Upper lobe of right lung (tissue), 1 donor: ENCODE data around the gene UBL3. TPM values are rescaled to one million over a fixed set of nuclear protein-coding genes. Genes with fewer than 3 reads are reported as not detected.

ENCODE experiments used
- ATAC-seq: fragments of 200-7000 bp; cut with Tn5 transposase; one replicate; pipeline ENCODE4 v1.9.1; 2020; ENCODE audit warnings: mild to moderate bottlenecking, moderate library complexity
- DNase-seq: peaks from one replicate; pipeline ENCODE4 v3.0.0-alpha.2; 2020
- H3K27ac ChIP-seq: fragments of 200-600 bp; one replicate; pipeline ENCODE4 v1.8.0; 2022
- H3K27me3 ChIP-seq: fragments of 200-600 bp; one replicate; pipeline ENCODE4 v1.8.0; 2022; ENCODE audit warnings: mild to moderate bottlenecking
- H3K36me3 ChIP-seq: fragments of 200-600 bp; one replicate; pipeline ENCODE4 v1.8.0; 2022
- H3K4me1 ChIP-seq: fragments of 200-600 bp; one replicate; pipeline ENCODE4 v1.8.0; 2022
- H3K4me3 ChIP-seq: fragments of 200-600 bp; one replicate; pipeline ENCODE4 v1.8.0; 2022; ENCODE audit warnings: mild to moderate bottlenecking
- H3K9me3 ChIP-seq: fragments of 200-600 bp; one replicate; pipeline ENCODE4 v1.8.0; 2022
- intact Hi-C: fragments of 100-400 bp; cut with DNase I; formaldehyde crosslinking; loops from one replicate; pipeline ENCODE4 v1.11.0; 2022
- total RNA-seq: library from RNA; stranded (reverse); fragmentation: NEBNext Ultra II Directional; extraction: Animal tissue kit (Norgen Biotek cat#: 25700); gene quantifications from one replicate; pipeline ENCODE4 v1.2.1, GENCODE V29; 2021
- TF ChIP-seq, protein P1 (sequence below): fragments of 200-600 bp; IDR thresholded peaks from one replicate; pipeline ENCODE4 v1.8.0; 2022; ENCODE audit warnings: antibody characterized with exemption
- donor health status: DM: no; HTN: yes; CAD: no; lungs with severe emphysema.

The UBL3 gene
- total RNA-seq, 1 donor from 2014 or later: 56.1 TPM

DNA sequence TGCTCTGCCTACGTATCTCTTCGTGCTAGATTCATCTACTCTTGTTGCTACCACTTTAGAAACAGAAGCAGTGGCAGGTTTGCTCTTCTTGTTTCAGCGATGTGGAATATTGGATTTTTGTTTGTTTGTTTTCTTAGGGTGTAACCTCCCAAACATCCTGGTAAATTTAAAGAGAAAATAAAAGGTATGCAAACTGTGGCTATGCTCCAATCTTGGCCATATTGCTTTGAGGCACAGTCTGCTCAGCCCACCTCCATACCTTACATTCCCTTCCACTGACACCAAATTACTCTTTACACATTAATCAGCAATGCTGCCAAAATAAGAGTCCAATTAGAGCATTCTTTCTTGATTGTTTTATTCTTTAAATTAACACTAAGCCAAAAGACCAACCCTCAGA is 25.2 kb upstream of the UBL3 start:
- Histone ChIP-seq H3K36me3 (no peaks in the 10 kb centered on the region), H3K27ac (no peak overlapping the region), H3K9me3 (no peaks in the 10 kb centered on the region), H3K4me3 (no peak overlapping the region), H3K27me3 (no peaks in the 10 kb centered on the region), H3K4me1 (no peaks in the 10 kb centered on the region)
- intact Hi-C loops: no loop called here
- DNase-seq (no peak), ATAC-seq (no peak)
- TF ChIP-seq, protein P1, sequence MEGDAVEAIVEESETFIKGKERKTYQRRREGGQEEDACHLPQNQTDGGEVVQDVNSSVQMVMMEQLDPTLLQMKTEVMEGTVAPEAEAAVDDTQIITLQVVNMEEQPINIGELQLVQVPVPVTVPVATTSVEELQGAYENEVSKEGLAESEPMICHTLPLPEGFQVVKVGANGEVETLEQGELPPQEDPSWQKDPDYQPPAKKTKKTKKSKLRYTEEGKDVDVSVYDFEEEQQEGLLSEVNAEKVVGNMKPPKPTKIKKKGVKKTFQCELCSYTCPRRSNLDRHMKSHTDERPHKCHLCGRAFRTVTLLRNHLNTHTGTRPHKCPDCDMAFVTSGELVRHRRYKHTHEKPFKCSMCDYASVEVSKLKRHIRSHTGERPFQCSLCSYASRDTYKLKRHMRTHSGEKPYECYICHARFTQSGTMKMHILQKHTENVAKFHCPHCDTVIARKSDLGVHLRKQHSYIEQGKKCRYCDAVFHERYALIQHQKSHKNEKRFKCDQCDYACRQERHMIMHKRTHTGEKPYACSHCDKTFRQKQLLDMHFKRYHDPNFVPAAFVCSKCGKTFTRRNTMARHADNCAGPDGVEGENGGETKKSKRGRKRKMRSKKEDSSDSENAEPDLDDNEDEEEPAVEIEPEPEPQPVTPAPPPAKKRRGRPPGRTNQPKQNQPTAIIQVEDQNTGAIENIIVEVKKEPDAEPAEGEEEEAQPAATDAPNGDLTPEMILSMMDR: no peak

DNA sequence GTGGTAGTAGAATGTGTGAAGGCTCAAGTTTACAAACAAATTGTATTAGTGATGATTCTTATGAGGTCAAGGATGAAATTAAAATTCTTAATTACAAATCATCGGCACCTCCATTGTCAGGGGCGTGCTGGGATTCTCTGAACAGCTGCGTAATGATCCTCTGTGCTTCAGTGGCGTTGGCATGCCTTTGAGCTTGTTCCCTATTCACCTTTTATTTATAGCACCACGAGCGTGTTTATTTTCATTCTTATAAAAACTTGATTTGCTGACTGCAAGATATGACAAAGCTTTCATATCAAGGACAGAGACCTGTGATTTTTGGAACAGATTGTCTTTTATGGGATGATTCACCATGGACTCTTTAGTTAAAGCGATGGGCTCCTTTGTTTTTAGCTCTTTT is 18.2 kb upstream of the UBL3 start:
- ATAC-seq (no peak), DNase-seq (no peak)
- intact Hi-C loops: no loop called here
- Histone ChIP-seq H3K36me3 (no peaks in the 10 kb centered on the region), H3K27me3 (no peaks in the 10 kb centered on the region), H3K4me3 (no peak overlapping the region), H3K27ac (no peak overlapping the region), H3K4me1 (no peaks in the 10 kb centered on the region), H3K9me3 (no peaks in the 10 kb centered on the region)
- TF ChIP-seq, protein P1: no peak

DNA sequence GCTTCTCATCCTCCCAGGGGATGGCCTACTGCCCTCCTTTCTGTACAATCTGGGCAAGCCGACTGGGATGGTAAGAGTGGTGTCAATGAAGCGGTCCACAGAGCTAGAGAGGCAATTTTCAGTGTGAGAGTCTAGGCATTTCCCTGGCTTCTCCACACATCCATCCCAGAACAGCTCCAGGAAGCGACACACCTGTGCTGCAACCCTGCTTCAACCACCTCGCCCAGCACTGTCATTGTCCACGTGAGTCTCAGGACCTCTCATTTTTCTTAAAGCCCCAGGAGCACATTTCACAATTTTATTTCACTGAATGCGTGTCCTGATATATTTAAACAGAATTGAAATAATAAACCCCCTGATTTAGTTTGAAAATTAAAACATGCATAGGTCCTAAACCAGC is 15.5 kb upstream of the UBL3 start:
- intact Hi-C loops: no loop called here
- Histone ChIP-seq H3K27me3 (no peaks in the 10 kb centered on the region), H3K4me1 (no peaks in the 10 kb centered on the region), H3K4me3 (no peak overlapping the region), H3K9me3 (no peaks in the 10 kb centered on the region), H3K27ac (no peak overlapping the region), H3K36me3 (no peaks in the 10 kb centered on the region)
- TF ChIP-seq, protein P1: no peak
- DNase-seq (no peak), ATAC-seq (peak; percentile 42)

DNA sequence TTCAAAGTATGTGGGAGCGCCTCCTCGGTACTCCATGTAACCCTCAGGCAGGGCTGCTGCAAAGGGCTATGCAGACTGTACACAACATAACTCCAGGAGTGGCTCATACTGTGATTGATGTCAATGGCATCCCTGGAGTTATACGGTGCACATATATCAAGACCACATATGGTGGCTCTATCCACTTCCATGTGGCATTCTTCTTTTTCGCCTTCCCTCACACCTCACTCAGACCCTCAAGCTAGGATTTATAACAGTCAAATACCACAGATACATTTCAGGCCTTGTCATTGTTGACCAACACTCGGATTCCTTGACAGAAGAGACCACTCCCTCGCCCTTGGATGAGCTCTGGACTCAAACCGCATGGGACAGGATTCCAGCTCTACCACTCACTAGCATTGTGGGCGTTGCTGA is 11.3 kb upstream of the UBL3 start:
- intact Hi-C loops: no loop called here
- no peak for DNase-seq
- no peaks in the 10 kb centered on the region for H3K9me3 ChIP-seq
- ATAC-seq: peak; percentile 73
- H3K4me3 ChIP-seq: no peak overlapping the region
- H3K27me3 ChIP-seq: no peaks in the 10 kb centered on the region
- TF ChIP-seq, protein P1: no peak
- H3K4me1 ChIP-seq: no peaks in the 10 kb centered on the region
- H3K36me3 ChIP-seq: no peaks in the 10 kb centered on the region
- H3K27ac ChIP-seq: peak overlapping the region; percentile 24

DNA sequence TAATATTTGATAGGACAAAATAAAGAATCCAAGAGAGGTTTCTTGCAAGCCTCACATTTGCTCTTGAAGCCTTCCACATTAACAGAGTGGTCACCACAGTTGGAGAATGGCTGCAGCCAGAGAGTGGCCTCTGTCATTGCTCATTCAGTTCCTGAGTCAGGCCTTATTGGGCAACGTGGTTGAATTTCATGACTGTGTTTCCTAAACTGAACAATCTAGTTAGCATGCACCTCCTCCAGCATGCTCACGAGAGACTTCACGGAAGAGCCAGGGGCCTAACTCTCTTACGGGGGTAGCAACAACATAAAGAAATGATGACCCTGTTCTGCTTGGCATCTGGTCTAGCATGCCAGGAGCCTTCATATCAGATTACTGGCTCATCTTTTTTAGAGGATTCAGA is 9.6 kb upstream of the UBL3 start:
- Histone ChIP-seq H3K36me3 (no peaks in the 10 kb centered on the region), H3K27ac (no peak overlapping the region), H3K4me1 (peaks cover 6% of the 10 kb centered on the region), H3K27me3 (no peaks in the 10 kb centered on the region), H3K9me3 (no peaks in the 10 kb centered on the region), H3K4me3 (no peak overlapping the region)
- intact Hi-C loops: no loop called here
- DNase-seq (no peak), ATAC-seq (peak; percentile 51)
- TF ChIP-seq, protein P1: no peak

DNA sequence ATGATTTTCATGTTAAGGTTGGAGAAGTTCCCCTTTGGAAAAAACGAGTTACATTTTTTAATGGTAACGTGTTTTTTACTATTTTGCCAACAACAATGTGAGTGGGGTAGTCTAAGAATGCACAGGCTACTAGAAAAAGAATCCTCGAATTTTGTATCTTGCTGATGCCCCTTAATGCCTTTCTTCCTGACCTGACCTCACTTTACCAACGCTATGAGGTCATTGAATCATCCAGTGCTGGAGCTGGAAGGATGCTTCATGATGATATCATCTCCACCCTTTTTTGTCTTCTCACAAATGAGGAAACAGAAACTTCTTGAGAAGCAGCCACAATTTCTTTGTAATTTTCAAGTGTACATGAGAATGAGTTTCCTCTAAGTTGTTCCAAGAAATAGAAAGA is 8.2 kb upstream of the UBL3 start:
- ATAC-seq: no peak

More for the DNA sequence above, 8.2 kb upstream of the UBL3 start:
- H3K27me3 ChIP-seq: no peaks in the 10 kb centered on the region
- no peak overlapping the region for H3K4me3 ChIP-seq
- no peaks in the 10 kb centered on the region for H3K9me3 ChIP-seq
- no peak overlapping the region for H3K27ac ChIP-seq
- intact Hi-C loops: no loop called here
- DNase-seq: no peak
- TF ChIP-seq, protein P1: no peak
- peaks cover 6% of the 10 kb centered on the region for H3K4me1 ChIP-seq
- no peaks in the 10 kb centered on the region for H3K36me3 ChIP-seq
